Spinal cord (tissue), 10 donors: ENCODE results near the gene FCHO1. TPM values are rescaled to one million over a fixed set of nuclear protein-coding genes. Genes with fewer than 3 reads are reported as not detected.

Experiments
- DNase-seq, 6 donors: peaks; one replicate each; pipeline versions ENCODE4 v3.0.0 to v3.0.0-alpha.2; 2013 to 2015; ENCODE audit warnings: low spot score in 6 of 6, low read depth in 4 of 6
- H3K27ac ChIP-seq: one replicate; pipeline ENCODE4 v1.5.1; 2013; ENCODE audit warnings: low read depth, low read length, control low read depth
- H3K27me3 ChIP-seq: one replicate; pipeline ENCODE4 v1.6.1; 2013; ENCODE audit warnings: low read length; ENCODE audit not compliant: control insufficient read depth, insufficient read depth
- H3K36me3 ChIP-seq: one replicate; pipeline ENCODE4 v1.6.1; 2013; ENCODE audit warnings: low read length; ENCODE audit not compliant: control insufficient read depth, insufficient read depth
- H3K4me1 ChIP-seq: one replicate; pipeline ENCODE4 v1.6.1; 2013; ENCODE audit warnings: low read length; ENCODE audit not compliant: control insufficient read depth, insufficient read depth
- H3K4me3 ChIP-seq: one replicate; pipeline ENCODE4 v1.5.1; 2013; ENCODE audit warnings: low read depth, low read length, control low read depth
- H3K9me3 ChIP-seq: one replicate; pipeline ENCODE4 v1.6.1; 2013; ENCODE audit warnings: low read length; ENCODE audit not compliant: control insufficient read depth, insufficient read depth
- WGBS: methylation state at CpG from one replicate; pipeline ENCODE4 v1.1.5; 2013; ENCODE audit warnings: missing lambda C conversion rate; ENCODE audit not compliant: insufficient coverage; 5-methylcytosine and 5-hydroxymethylcytosine counted together
- polyA plus RNA-seq, 2 donors: library from polyadenylated mRNA; unstranded; fragments of 120-200 nt; gene quantifications; one replicate each; pipeline ENCODE4 v1.2.1, GENCODE V29; 2013; ENCODE audit not compliant: insufficient read length in 2 of 2
- total RNA-seq, 2 donors: library from RNA; depleted of rRNA in 1 of 2; stranded (reverse); fragments of 120-200 nt in 1 of 2; fragments of >200 nt in 1 of 2; gene quantifications; one replicate each; pipeline versions ENCODE4 v1.2.3 to v1.2.4, GENCODE V29; 2013 to 2014
- donor health status: healthy.

The FCHO1 gene
- total and polyA plus RNA-seq, 4 donors: 6.8 to 41.9 (median 21.5) TPM

DNA sequence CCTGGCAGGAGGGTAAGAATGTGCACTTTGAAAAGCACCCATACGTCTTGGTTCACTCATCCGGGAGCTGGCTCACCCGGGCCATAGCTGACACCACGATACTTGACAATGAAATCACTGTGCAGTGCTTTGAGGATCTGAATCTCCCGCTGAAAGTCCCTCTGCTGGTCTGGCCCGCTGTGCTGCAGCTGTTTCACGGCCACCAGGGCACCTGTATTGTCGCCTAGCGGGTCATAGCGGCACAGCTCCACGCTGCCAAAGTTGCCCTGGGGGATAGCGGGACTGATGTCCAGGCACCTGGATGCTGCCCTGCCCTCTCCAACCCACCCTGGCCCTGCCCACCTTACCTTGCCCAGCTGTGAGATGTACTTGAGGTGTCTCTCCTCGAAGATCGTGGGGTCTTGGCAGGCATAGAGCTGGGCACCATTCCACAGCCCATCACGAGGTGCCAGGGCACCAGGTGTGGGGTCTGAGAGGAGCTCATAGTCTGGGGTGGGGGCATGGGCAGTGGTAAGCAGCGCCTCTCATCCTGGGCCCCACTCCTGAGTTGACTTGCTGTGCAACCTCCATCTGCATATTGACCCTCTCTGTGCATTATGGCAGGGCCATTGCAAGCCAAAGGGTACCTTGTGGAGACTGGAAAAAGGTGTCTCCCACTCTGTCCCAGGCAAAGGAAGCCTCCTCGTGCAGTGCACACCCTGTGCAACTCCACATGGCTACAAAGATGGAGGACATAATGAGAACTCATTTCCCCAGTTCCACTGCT is 81.3 kb downstream of the FCHO1 start:
- Histone ChIP-seq H3K4me1 (peaks cover 17% of the 10 kb centered on the region), H3K27me3 (peaks cover 10% of the 10 kb centered on the region), H3K36me3 (no peaks in the 10 kb centered on the region), H3K4me3 (no peak overlapping the region), H3K9me3 (no peaks in the 10 kb centered on the region), H3K27ac (no peak overlapping the region)
- no peak for DNase-seq
- 84% methylated on average over 14 of the region's 17 CpGs for WGBS

DNA sequence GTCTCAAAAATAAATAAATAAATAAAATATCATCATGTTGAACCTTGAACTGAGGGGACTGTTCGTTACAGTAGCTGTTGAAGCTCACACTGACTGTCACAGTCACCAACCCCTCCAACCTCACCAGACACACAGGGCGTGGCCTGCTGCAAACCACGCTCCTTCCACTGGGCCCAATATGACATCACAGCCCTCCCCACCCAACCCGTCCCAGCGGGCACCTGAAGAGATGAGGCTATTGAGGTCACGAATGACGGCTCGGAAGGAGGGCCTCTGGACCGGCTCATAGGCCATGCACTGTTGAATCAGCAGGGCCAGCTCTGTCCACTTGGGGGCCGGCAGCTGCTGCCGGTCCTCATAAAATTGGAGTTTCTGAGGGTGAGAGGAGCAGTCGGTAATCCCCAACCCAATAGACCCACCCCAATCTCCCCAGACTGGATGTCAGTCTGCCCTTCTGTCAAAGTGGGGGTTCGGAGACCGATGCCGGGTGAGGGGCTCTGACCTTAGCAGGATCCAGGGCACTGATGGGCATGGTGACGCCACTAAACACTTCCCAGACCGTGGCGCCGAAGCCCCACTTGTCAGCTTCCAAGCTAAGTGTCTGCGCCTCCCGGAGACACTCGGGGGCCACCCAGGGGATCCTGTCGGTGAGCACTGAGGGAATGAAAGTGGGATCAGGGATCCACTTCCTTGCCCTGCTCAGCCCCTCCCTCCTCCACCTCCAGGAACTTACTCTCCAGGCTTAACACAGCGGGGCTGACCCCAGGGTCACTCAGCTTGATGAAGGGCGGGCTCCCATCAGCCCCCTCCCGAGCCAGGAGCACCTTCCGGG is 83.3 kb downstream of the FCHO1 start:
- H3K27me3 ChIP-seq: peaks cover 10% of the 10 kb centered on the region
- 61% methylated on average over 20 of the region's 27 CpGs for WGBS

DNA sequence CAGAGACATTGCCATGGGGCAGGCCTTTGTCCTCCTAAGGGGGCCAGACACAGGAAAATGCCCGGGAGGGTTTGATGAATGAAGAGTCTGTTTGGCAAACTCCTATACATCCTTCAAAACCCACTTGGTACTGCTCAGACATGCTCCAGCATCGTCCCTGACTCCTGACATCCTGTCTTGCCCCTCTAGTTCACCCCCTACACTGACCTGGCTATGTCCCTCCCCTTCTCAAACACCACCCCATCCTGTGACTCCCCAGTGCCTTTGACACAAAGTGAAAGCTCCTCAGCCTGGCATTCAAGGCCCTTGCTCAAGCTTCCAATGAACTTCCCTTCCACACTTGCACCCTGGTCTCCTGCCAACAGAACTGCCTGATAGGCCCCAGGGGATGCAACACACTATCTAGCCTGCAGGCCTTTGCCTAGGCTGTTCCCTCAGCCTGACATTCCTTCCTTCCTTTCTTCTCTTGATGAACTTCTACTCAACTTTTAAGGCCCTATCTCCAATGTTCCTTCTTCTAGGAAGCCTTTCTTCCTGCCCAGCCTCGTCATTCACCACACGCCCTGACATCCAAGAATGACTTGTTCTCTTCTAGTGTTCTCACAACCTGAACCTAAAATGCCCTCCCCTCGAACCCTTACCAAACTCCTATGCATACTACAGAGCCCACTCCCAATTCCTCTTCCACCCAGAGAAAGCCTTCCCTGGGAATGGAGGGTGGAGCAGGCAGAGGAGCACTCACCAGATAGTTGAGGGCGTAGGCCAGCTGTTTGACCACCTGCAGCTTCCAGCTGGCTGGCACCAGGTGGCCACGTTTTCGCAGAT is 84.1 kb downstream of the FCHO1 start:
- H3K9me3 ChIP-seq: no peaks in the 10 kb centered on the region
- no peak overlapping the region for H3K27ac ChIP-seq
- no peaks in the 10 kb centered on the region for H3K36me3 ChIP-seq
- DNase-seq: no peak
- no peak overlapping the region for H3K4me3 ChIP-seq
- H3K27me3 ChIP-seq: peaks cover 10% of the 10 kb centered on the region
- WGBS: 77% methylated on average over 6 of the region's 8 CpGs
- H3K4me1 ChIP-seq: peaks cover 10% of the 10 kb centered on the region

More for the DNA sequence above, 83.3 kb downstream of the FCHO1 start:
- H3K36me3 ChIP-seq: no peaks in the 10 kb centered on the region
- H3K4me3 ChIP-seq: no peak overlapping the region
- H3K4me1 ChIP-seq: peaks cover 17% of the 10 kb centered on the region
- H3K9me3 ChIP-seq: no peaks in the 10 kb centered on the region
- no peak for DNase-seq
- no peak overlapping the region for H3K27ac ChIP-seq

DNA sequence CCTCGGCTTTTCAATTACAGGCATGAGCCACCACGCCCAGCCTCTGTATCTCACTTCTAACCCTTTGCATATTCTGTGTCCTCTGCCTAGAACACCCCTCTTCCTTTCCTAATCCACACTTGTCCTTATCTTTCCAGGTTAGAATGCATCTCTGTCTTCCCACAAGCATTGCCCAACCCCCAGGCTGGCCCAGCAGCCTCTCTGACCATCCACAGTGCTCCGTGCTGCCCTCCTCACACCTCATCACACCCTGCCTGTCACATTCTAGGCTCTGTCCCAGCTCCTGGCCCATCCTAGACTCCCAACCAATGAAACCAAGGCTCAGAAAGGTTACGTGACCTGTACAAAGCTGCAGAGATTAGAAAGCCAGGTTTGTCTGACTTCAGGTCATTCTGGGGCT is 85.3 kb downstream of the FCHO1 start:
- WGBS: 54% methylated on average over 3 of the region's 4 CpGs
- peaks cover 2% of the 10 kb centered on the region for H3K36me3 ChIP-seq
- H3K4me3 ChIP-seq: no peak overlapping the region
- no peak overlapping the region for H3K27ac ChIP-seq
- peaks cover 11% of the 10 kb centered on the region for H3K27me3 ChIP-seq
- no peak for DNase-seq
- H3K9me3 ChIP-seq: no peaks in the 10 kb centered on the region
- H3K4me1 ChIP-seq: peaks cover 7% of the 10 kb centered on the region

DNA sequence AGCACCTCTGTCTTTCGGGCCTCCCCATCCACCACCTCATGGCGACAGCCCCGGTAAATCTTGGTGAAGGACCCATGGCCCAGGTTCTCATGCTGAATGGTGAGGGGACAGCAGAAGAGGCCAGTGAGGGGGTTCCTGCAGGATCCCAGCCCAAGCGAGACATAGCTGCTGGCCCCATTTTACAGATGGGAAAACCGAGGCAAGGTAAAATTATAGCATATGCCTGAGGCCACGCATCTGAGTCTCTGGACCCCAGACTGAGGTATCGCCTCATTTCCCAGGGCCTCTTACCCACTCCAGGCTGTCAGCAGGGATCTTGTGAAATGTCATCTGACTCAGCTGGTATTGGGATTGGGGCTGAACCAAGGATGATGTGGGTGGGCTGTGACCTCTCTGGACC is 86.7 kb downstream of the FCHO1 start:
- no peak overlapping the region for H3K27ac ChIP-seq
- WGBS: 87% methylated on average over 5 of the region's 7 CpGs

More for the DNA sequence above, 86.7 kb downstream of the FCHO1 start:
- H3K36me3 ChIP-seq: peaks cover 2% of the 10 kb centered on the region
- no peak overlapping the region for H3K4me3 ChIP-seq
- peaks cover 20% of the 10 kb centered on the region for H3K4me1 ChIP-seq
- DNase-seq: no peak
- no peaks in the 10 kb centered on the region for H3K9me3 ChIP-seq
- peaks cover 9% of the 10 kb centered on the region for H3K27me3 ChIP-seq

Other genes starting within 250 kb of the FCHO1 start
- gene PGLS, start 239.8 kb upstream of the FCHO1 start, total RNA-seq: 10 to 100 TPM; 23.9 to 91.9 TPM
- 10 to 100 TPM; 99.4 to 99.8 TPM for gene PGLS, start 239.8 kb upstream of the FCHO1 start, polyA plus RNA-seq
- 10 to 100 TPM; 24.3 to 41.0 TPM for gene COLGALT1, start 195.8 kb upstream of the FCHO1 start, total RNA-seq
- 10 to 100 TPM; 38.6 to 64.5 TPM for gene COLGALT1, start 195.8 kb upstream of the FCHO1 start, polyA plus RNA-seq
- 10 to 100 TPM; 11.2 to 33.6 TPM for gene UNC13A, start 63.1 kb upstream of the FCHO1 start, total RNA-seq
- 10 to 100 TPM; 47.3 to 57.4 TPM for gene UNC13A, start 63.1 kb upstream of the FCHO1 start, polyA plus RNA-seq
- 10 to 100 TPM; 16.6 to 29.8 TPM for gene MAP1S, start 32.0 kb upstream of the FCHO1 start, total RNA-seq
- gene MAP1S, start 32.0 kb upstream of the FCHO1 start, polyA plus RNA-seq: 10 to 100 TPM; 57.1 to 64.4 TPM
- not detected for gene B3GNT3, start 43.7 kb downstream of the FCHO1 start, total RNA-seq
- under 1 TPM; 0.11 to 0.12 TPM for gene B3GNT3, start 43.7 kb downstream of the FCHO1 start, polyA plus RNA-seq
- not detected for gene INSL3, start 70.0 kb downstream of the FCHO1 start, total RNA-seq
- under 1 TPM; 0.48 to 0.63 TPM for gene INSL3, start 70.0 kb downstream of the FCHO1 start, polyA plus RNA-seq
- gene JAK3, start 96.5 kb downstream of the FCHO1 start, total RNA-seq: 1 to 10 TPM; 2.8 to 4.3 TPM
- 1 to 10 TPM; 4.2 to 5.0 TPM for gene JAK3, start 96.5 kb downstream of the FCHO1 start, polyA plus RNA-seq
- 1,000 to 10,000 TPM in 1 of 2 donors, 100 to 1,000 TPM in 1; 422 to 1,388 TPM for gene RPL18A, start 108.4 kb downstream of the FCHO1 start, total RNA-seq
- gene RPL18A, start 108.4 kb downstream of the FCHO1 start, polyA plus RNA-seq: 100 to 1,000 TPM; 927 to 972 TPM
- gene SLC5A5, start 120.5 kb downstream of the FCHO1 start, total RNA-seq: 100 to 1,000 TPM in 1 of 2 donors, 1 to 10 TPM in 1; 6.8 to 104 TPM
- gene SLC5A5, start 120.5 kb downstream of the FCHO1 start, polyA plus RNA-seq: 10 to 100 TPM in 1 of 2 donors, under 1 TPM in 1; 0.10 to 13.5 TPM
- gene CCDC124, start 181.5 kb downstream of the FCHO1 start, total RNA-seq: 10 to 100 TPM; 24.5 to 28.4 TPM
- gene CCDC124, start 181.5 kb downstream of the FCHO1 start, polyA plus RNA-seq: 100 to 1,000 TPM; 139 to 142 TPM
- 10 to 100 TPM in 1 of 2 donors, 1 to 10 TPM in 1; 7.3 to 14.0 TPM for gene KCNN1, start 215.6 kb downstream of the FCHO1 start, total RNA-seq
- 10 to 100 TPM; 40.3 to 45.1 TPM for gene KCNN1, start 215.6 kb downstream of the FCHO1 start, polyA plus RNA-seq